Heart left ventricle (tissue), 16 donors: ENCODE results near the gene SYCN. TPM values are rescaled to one million over a fixed set of nuclear protein-coding genes. Genes with fewer than 3 reads are reported as not detected.

Source experiments
- ATAC-seq, 4 donors: fragments of 200-7000 bp; cut with Tn5 transposase; one replicate each; pipeline ENCODE4 v1.9.1; 2020 to 2022; ENCODE audit warnings: moderate library complexity in 4 of 4, mild to moderate bottlenecking in 3 of 4, moderate number of reproducible peaks in 1 of 4
- DNase-seq, 5 donors: peaks; one replicate each; pipeline ENCODE4 v3.0.0-alpha.2; 2020
- H3K27ac ChIP-seq, 12 donors: fragments of 200-600 bp; sonication (generic) in 4 of 12; one replicate each; pipeline versions ENCODE4 v1.5.0 to v1.8.0; 2016 to 2022; ENCODE audit warnings: mild to moderate bottlenecking in 2 of 12
- H3K27me3 ChIP-seq, 9 donors: fragments of 200-600 bp; sonication (generic) in 2 of 9; one replicate each; pipeline versions ENCODE4 v1.5.1 to v1.8.0; 2016 to 2022; ENCODE audit warnings: mild to moderate bottlenecking in 3 of 9
- H3K36me3 ChIP-seq, 9 donors: fragments of 200-600 bp; sonication (generic) in 2 of 9; one replicate each; pipeline versions ENCODE4 v1.5.0 to v1.8.0; 2018 to 2022; ENCODE audit warnings: mild to moderate bottlenecking in 2 of 9
- H3K4me1 ChIP-seq, 12 donors: fragments of 200-600 bp; sonication (generic) in 4 of 12; one replicate each; pipeline versions ENCODE4 v1.5.0 to v1.8.0; 2016 to 2022; ENCODE audit warnings: mild to moderate bottlenecking in 3 of 12
- H3K4me3 ChIP-seq, 12 donors: fragments of 200-600 bp; sonication (generic) in 4 of 12; one replicate each; pipeline versions ENCODE4 v1.5.0 to v1.8.0; 2017 to 2022; ENCODE audit warnings: mild to moderate bottlenecking in 9 of 12, moderate library complexity in 4 of 12
- H3K9me3 ChIP-seq, 12 donors: fragments of 200-600 bp; sonication (generic) in 4 of 12; one replicate each; pipeline versions ENCODE4 v1.5.0 to v1.8.0; 2016 to 2022; ENCODE audit warnings: mild to moderate bottlenecking in 1 of 12
- POLR2A ChIP-seq, 2 donors: fragments of 450-650 bp; IDR thresholded peaks; one replicate each; pipeline ENCODE4 v1.6.1; 2017; ENCODE audit warnings: antibody characterized with exemption in 2 of 2, mild to moderate bottlenecking in 2 of 2, moderate library complexity in 2 of 2
- WGBS, 4 donors: extraction: QIAGEN DNeasy Blood & Tissue Kit in 2 of 4; methylation state at CpG; one replicate each; pipeline versions ENCODE4 v1.1.5 to v1.1.7; 2013 to 2018; 5-methylcytosine and 5-hydroxymethylcytosine counted together
- intact Hi-C, 10 donors: fragments of 100-400 bp; cut with DNase I; formaldehyde crosslinking; loops; one replicate each; pipeline versions ENCODE4 v1.11.1 to v1.14.2; 2022
- polyA plus RNA-seq, 2 donors: library from polyadenylated mRNA; stranded (reverse); fragments of 200-250 nt; gene quantifications; one replicate each; pipeline ENCODE4 v1.2.3, GENCODE V29; 2013
- total RNA-seq, 9 donors: library from RNA; depleted of rRNA in 2 of 9; stranded (reverse); fragments of >200 nt in 2 of 9; fragmentation: NEBNext Ultra II Directional in 3 of 9; extraction: Animal tissue kit (Norgen Biotek cat#: 25700) in 3 of 9; gene quantifications; one replicate each; pipeline versions ENCODE4 v1.1.0 to v1.2.4, GENCODE V29; 2016 to 2023
- TF ChIP-seq, protein P1 (sequence below), 12 donors: fragments of 200-600 bp; sonication (generic) in 4 of 12; IDR thresholded peaks; one replicate each; pipeline versions ENCODE4 v1.5.0 to v1.8.0; 2018 to 2022; ENCODE audit warnings: antibody characterized with exemption in 12 of 12, mild to moderate bottlenecking in 5 of 12
- donor health status: ischemic (EF 13 %, LVEDD 7.1; RV severe dilation, severe dysfunction).
- donor health status: healthy with polysubstance abuse.
- donor health status: DM: no; HTN: yes; CAD: no.
- donor health status: DM: no; HTN: no; CAD: no.
- donor health status: ischemic (EF 25% LVEDD 6.9; RV normal size, moderate dysfunction).
- donor health status: ischemic (EF 25% LVEDD 5.7; RV mildly dilated, moderate dysfunction).
- donor health status: healthy.
- donor health status: DM: yes; HTN: yes; CAD: no.
- donor health status: ischemic (EF 35%, LVEDD 5.7; RV mildly dilated, moderate dysfunction).
- donor health status: nonischemic (EF 11% LVEDD 7.7; RV severe dilation, severe dysfunction).
- donor health status: DM: yes; HTN: yes; CAD: no.
- donor health status: PGD.
- donor health status: ischemic (EF 29% LVEDD 5.4; RV normal size, mild dysfunction).
- donor health status: nonischemic (EF 23%, LVEDD 6.1; RV moderate dilation, normal function).

SYCN gene
- total and polyA plus RNA-seq, 11 donors: 0.77 TPM; not detected in 10

DNA sequence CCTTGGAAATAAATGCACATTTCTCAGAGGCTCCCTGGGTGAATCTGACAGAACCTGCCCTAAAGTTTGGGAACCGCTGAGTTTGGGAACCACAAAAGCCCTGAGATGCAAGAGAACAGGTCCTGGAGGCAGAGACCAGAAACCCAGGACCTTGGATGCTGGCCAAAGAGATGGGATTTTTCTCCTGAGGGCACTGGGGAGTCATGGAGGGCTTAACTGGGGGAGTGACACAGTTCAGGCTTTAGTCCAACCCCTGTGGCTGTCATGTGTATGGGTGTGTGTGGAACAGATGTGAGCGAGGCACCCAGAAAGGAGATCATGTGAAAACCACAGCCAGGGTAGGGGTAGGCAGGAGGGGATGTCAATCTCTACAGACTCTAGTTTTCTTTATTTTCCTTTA, 11.2 kb downstream of the SYCN start:
- intact Hi-C loops: loop anchor here in 1 of 10 donors (10.0 kb wide), 1 partner anchor 132 kb away; the partner anchor contains the start of gene LRFN1

DNA sequence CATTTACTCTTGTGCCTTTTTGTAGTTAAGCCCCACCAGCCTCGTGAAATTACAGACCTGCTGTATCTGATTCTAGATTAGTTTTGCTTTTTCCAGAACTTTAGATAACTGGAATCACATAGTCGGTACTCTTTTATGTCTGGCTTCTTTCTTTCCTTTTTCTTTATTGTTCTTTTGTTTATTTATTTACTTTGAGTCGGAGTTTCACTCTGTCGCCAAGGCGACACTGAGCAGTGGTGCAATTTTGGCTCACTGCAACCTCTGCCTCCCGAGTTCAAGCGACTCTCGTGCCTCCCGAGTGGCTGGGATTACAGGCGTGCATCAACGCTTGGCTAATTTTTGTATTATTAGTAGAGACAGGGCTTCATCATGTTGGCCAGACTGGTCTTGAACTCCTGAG, 13.3 kb downstream of the SYCN start:
- intact Hi-C loops: loop anchor here in 1 of 10 donors (10.0 kb wide), 1 partner anchor 134 kb away; the partner anchor contains the start of gene LRFN1
- no peaks in the 10 kb centered on the region for H3K9me3 ChIP-seq
- WGBS, 4 donors: 50 to 58% (median 55%) methylated on average over 11 of the region's 11 CpGs

More for the DNA sequence above, 11.2 kb downstream of the SYCN start:
- no peak for TF ChIP-seq POLR2A (IDR thresholded peaks at IDR 0.05)
- TF ChIP-seq, protein P1, sequence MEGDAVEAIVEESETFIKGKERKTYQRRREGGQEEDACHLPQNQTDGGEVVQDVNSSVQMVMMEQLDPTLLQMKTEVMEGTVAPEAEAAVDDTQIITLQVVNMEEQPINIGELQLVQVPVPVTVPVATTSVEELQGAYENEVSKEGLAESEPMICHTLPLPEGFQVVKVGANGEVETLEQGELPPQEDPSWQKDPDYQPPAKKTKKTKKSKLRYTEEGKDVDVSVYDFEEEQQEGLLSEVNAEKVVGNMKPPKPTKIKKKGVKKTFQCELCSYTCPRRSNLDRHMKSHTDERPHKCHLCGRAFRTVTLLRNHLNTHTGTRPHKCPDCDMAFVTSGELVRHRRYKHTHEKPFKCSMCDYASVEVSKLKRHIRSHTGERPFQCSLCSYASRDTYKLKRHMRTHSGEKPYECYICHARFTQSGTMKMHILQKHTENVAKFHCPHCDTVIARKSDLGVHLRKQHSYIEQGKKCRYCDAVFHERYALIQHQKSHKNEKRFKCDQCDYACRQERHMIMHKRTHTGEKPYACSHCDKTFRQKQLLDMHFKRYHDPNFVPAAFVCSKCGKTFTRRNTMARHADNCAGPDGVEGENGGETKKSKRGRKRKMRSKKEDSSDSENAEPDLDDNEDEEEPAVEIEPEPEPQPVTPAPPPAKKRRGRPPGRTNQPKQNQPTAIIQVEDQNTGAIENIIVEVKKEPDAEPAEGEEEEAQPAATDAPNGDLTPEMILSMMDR (IDR thresholded peaks at IDR 0.05): no peak
- no peaks in the 10 kb centered on the region for H3K9me3 ChIP-seq
- DNase-seq (no peak), ATAC-seq (no peak)
- 61 to 84% (median 82%) methylated on average over 2 of the region's 2 CpGs for WGBS, 4 donors
- H3K27ac ChIP-seq: no peak overlapping the region
- no peaks in the 10 kb centered on the region for H3K36me3 ChIP-seq
- H3K4me3 ChIP-seq: no peak overlapping the region
- H3K4me1 ChIP-seq: peaks cover 0 to 9% (median 0%) of the 10 kb centered on the region in 12 donors
- H3K27me3 ChIP-seq: peaks cover 10 to 76% (median 30%) of the 10 kb centered on the region in 9 donors

GRCh38 chr19:39188960-39189359, 15.1 kb downstream of the SYCN start:
- Histone ChIP-seq H3K4me3 (no peak overlapping the region), H3K36me3 (no peaks in the 10 kb centered on the region), H3K27ac (no peak overlapping the region), H3K27me3 (peaks cover 0 to 38% (median 10%) of the 10 kb centered on the region in 9 donors), H3K9me3 (no peaks in the 10 kb centered on the region), H3K4me1 (peaks cover 0 to 5% (median 0%) of the 10 kb centered on the region in 12 donors)
- ATAC-seq (no peak), DNase-seq (no peak)
- TF ChIP-seq POLR2A (IDR thresholded peaks at IDR 0.05): no peak
- TF ChIP-seq, protein P1 (IDR thresholded peaks at IDR 0.05): no peak
- intact Hi-C loops: loop anchor here in 5 of 10 donors (5.0 to 10.0 kb wide), 3 partner anchors 64 to 138 kb away; partner anchors contain the start of gene PAK4 (in 1 of the 5)
- 68 to 79% (median 75%) methylated on average over 6 of the region's 6 CpGs for WGBS, 4 donors

More for the DNA sequence above, 13.3 kb downstream of the SYCN start:
- DNase-seq (no peak), ATAC-seq (no peak)
- peaks cover 0 to 5% (median 0%) of the 10 kb centered on the region in 12 donors for H3K4me1 ChIP-seq
- peaks cover under 1 to 56% (median 12%) of the 10 kb centered on the region in 9 donors for H3K27me3 ChIP-seq
- no peaks in the 10 kb centered on the region for H3K36me3 ChIP-seq
- TF ChIP-seq, protein P1 (IDR thresholded peaks at IDR 0.05): no peak
- TF ChIP-seq POLR2A (IDR thresholded peaks at IDR 0.05): no peak
- no peak overlapping the region for H3K4me3 ChIP-seq
- H3K27ac ChIP-seq: no peak overlapping the region

GRCh38 chr19:39187552-39187943, 16.5 kb downstream of the SYCN start:
- H3K9me3 ChIP-seq: no peaks in the 10 kb centered on the region
- DNase-seq: no peak
- 25 to 31% (median 29%) methylated on average over 7 to 8 of the region's 8 CpGs for whole genome bisulfite sequencing, 4 donors
- H3K27me3 ChIP-seq: peaks cover 0 to 28% (median 7%) of the 10 kb centered on the region in 9 donors
- no peak overlapping the region for H3K4me3 ChIP-seq
- peak in 3 of 4 donors; percentile 43 to 68 (median 65) for ATAC-seq
- TF ChIP-seq POLR2A (IDR thresholded peaks at IDR 0.05): no peak
- TF ChIP-seq, protein P1 (IDR thresholded peaks at IDR 0.05): no peak
- H3K27ac ChIP-seq: no peak overlapping the region
- peaks cover 0 to 5% (median 0%) of the 10 kb centered on the region in 12 donors for H3K4me1 ChIP-seq
- intact Hi-C loops: loop anchor here (1.0 to 10.0 kb wide), 6 partner anchors 63 to 140 kb away; partner anchors contain the start of gene PAK4 (in 2 of the 10)
- H3K36me3 ChIP-seq: no peaks in the 10 kb centered on the region
